Measurements from ENCODE around the gene DIP2B. TPM values are rescaled to one million over a fixed set of nuclear protein-coding genes. Genes with fewer than 3 reads are reported as not detected.

DIP2B gene
- polyA plus RNA-seq, 1 of the 3 experiments (the other 2 are of a cell fraction) = 6.6 TPM

DNA sequence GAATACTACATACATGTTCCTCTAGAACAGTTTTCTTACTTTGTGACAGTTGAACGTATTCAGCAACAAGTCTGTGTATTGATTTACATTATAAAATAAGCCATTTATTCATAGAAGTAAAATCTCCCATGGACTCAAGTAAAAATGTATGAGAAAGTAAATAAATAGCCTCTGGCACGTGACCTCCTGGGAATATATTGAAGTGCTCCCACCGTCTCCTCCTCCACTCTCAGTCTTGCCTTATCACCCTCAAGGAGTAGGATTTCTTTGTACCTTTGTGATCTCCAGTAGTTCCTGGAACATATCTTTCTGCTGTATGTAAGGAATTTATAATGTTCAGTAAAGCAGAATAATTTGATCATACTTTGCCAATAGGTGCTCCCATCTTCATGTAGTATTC, 90.9 kb downstream of the DIP2B start (continued):
- TF ChIP-seq REST (IDR thresholded peaks at IDR 0.05; ENCODE audit: low read depth, low read length) (no peak), FOSL2 (IDR thresholded peaks at IDR 0.05; ENCODE audit: borderline replicate concordance, low read depth) (no peak), RAD21 (IDR thresholded peaks at IDR 0.05; ENCODE audit: low read length) (no peak), RCOR1 (IDR thresholded peaks at IDR 0.05; ENCODE audit: low read length) (no peak)

DNA sequence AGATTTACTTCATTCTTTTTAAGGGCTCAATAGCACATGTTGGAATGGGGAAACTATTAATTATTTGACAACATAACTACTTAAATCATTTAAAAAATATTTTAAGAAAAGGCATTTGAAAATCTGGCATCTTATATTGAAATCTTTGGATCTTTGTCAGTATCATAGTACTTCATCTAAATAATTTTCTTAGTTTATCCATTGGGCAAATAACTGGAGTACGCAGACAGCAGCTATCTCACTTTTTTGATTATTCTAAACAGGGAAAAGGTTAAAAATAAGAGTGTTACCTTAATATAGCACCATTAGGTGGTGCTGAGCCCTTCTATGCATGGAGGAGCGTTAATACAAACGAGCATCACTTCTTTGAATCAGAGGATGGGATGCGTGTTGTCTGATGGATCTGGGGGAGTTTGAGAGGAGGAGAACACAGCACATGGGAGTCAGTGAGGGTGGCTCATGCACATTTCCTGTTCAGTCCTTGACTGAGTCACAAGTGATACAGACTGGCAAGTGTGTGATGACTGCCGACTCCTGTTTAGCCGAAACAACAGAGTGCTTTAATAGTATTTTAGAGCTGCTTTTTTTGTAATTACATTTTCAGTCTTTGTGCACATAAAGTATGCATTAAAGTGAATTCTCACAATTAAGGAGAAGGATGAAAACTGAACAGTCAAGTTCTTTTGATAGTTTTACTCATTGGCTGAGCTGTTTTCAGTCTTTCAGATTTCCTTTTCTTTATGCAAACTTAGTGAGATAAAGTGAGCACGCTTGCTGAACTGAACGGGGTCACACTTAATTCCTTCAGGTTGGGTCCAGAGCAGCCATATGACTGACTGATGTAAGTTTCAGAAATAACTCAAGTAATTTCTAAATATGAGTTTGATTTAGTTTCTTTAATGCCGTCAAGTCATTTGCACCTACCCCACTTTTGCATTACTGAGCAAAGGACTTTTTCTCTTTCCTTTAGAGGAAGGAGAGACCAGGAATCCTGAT, 92.7 kb downstream of the DIP2B start:
- H3F3A ChIP-seq (replicated peaks; ENCODE audit: insufficient read depth) = peaks cover 28% of the 10 kb centered on the region
- no peaks in the 10 kb centered on the region for H3K9me2 ChIP-seq
- H3K4me3 ChIP-seq (ENCODE audit: low read depth in 2 of 2, low read length in 1 of 2) = peak overlapping the region; percentile 2 to 37; a peak in 2 of 4 replicates
- ChIA-PET POLR2A (no interaction called here), CTCF (interaction anchor here (0.9 to 1.0 kb wide), 2 partner anchors 29 to 39 kb away, joined by 3 read pairs; no protein-coding TSS in a partner anchor)
- H3K9me3 ChIP-seq = no peaks in the 10 kb centered on the region
- peak overlapping the region; percentile 64 for H3K4me2 ChIP-seq
- peak overlapping the region in 1 of 2 experiments; percentile 79; a peak in 2 of 4 replicates for H3K27ac ChIP-seq (ENCODE audit: low read depth in 2 of 2, low read length in 1 of 2)
- H3K4me1 ChIP-seq (ENCODE audit: control insufficient read depth in 1 of 2, insufficient read depth in 2 of 2, low read depth in 1 of 2, low read length in 1 of 2) = peaks cover 0 to 13% of the 10 kb centered on the region in 2 experiments; a peak in 2 of 4 replicates
- 40% methylated on average over 9 of the region's 9 CpGs for WGBS (ENCODE audit: low lambda C conversion rate)
- no peak for DNase-seq
- no peaks in the 10 kb centered on the region for H4K20me1 ChIP-seq (ENCODE audit: insufficient read depth)
- H3K79me2 ChIP-seq (ENCODE audit: insufficient read depth) = peaks cover 42% of the 10 kb centered on the region
- no peaks in the 10 kb centered on the region for H3K36me3 ChIP-seq (replicated peaks in 1 of 2; ENCODE audit: control insufficient read depth in 1 of 2, insufficient read depth in 2 of 2, low read length in 1 of 2)
- H2AFZ ChIP-seq (ENCODE audit: low read depth) = no peak overlapping the region
- no peaks in the 10 kb centered on the region for H3K27me3 ChIP-seq (ENCODE audit: insufficient read depth)
- peak overlapping the region; percentile 55; the same call in 1 of the 2 replicates for H3K9ac ChIP-seq
- TF ChIP-seq REST (IDR thresholded peaks at IDR 0.05; ENCODE audit: low read depth, low read length) = no peak
- TF ChIP-seq MAX (IDR thresholded peaks at IDR 0.05; ENCODE audit: low read depth) = peak; percentile 50; the same call in 1 of the 2 replicates
- TF ChIP-seq, protein P1, sequence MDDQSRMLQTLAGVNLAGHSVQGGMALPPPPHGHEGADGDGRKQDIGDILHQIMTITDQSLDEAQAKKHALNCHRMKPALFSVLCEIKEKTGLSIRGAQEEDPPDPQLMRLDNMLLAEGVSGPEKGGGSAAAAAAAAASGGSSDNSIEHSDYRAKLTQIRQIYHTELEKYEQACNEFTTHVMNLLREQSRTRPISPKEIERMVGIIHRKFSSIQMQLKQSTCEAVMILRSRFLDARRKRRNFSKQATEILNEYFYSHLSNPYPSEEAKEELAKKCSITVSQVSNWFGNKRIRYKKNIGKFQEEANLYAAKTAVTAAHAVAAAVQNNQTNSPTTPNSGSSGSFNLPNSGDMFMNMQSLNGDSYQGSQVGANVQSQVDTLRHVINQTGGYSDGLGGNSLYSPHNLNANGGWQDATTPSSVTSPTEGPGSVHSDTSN (IDR thresholded peaks at IDR 0.05) = peak; percentile 40
- TF ChIP-seq RFX5 (IDR thresholded peaks at IDR 0.05; ENCODE audit: low read length) = no peak
- no peak for TF ChIP-seq POLR2AphosphoS5 (IDR thresholded peaks at IDR 0.05; ENCODE audit: low read depth, low read length)
- TF ChIP-seq, protein P2, sequence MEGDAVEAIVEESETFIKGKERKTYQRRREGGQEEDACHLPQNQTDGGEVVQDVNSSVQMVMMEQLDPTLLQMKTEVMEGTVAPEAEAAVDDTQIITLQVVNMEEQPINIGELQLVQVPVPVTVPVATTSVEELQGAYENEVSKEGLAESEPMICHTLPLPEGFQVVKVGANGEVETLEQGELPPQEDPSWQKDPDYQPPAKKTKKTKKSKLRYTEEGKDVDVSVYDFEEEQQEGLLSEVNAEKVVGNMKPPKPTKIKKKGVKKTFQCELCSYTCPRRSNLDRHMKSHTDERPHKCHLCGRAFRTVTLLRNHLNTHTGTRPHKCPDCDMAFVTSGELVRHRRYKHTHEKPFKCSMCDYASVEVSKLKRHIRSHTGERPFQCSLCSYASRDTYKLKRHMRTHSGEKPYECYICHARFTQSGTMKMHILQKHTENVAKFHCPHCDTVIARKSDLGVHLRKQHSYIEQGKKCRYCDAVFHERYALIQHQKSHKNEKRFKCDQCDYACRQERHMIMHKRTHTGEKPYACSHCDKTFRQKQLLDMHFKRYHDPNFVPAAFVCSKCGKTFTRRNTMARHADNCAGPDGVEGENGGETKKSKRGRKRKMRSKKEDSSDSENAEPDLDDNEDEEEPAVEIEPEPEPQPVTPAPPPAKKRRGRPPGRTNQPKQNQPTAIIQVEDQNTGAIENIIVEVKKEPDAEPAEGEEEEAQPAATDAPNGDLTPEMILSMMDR (IDR thresholded peaks at IDR 0.05) = peak; percentile 17; the same call in 1 of the 2 replicates
- TF ChIP-seq, protein P3, sequence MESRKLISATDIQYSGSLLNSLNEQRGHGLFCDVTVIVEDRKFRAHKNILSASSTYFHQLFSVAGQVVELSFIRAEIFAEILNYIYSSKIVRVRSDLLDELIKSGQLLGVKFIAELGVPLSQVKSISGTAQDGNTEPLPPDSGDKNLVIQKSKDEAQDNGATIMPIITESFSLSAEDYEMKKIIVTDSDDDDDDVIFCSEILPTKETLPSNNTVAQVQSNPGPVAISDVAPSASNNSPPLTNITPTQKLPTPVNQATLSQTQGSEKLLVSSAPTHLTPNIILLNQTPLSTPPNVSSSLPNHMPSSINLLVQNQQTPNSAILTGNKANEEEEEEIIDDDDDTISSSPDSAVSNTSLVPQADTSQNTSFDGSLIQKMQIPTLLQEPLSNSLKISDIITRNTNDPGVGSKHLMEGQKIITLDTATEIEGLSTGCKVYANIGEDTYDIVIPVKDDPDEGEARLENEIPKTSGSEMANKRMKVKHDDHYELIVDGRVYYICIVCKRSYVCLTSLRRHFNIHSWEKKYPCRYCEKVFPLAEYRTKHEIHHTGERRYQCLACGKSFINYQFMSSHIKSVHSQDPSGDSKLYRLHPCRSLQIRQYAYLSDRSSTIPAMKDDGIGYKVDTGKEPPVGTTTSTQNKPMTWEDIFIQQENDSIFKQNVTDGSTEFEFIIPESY (IDR thresholded peaks at IDR 0.05; ENCODE audit: borderline replicate concordance, low read depth) = no peak
- no peak; the same call in 1 of the 2 replicates for TF ChIP-seq JUND (IDR thresholded peaks at IDR 0.05)
- TF ChIP-seq RXRA (IDR thresholded peaks at IDR 0.05; ENCODE audit: borderline replicate concordance, low read depth) = no peak
- no peak for TF ChIP-seq YY1 (IDR thresholded peaks at IDR 0.05; ENCODE audit: low read depth)
- no peak for TF ChIP-seq GATA2 (CRISPR knock-in tag; IDR thresholded peaks at IDR 0.05)
- no peak for TF ChIP-seq SIN3A (IDR thresholded peaks at IDR 0.05; ENCODE audit: borderline replicate concordance, low read depth, low read length)
